GM21367 (cell line): Measurements from ENCODE around the gene TAOK2.

Experiments used
- ATAC-seq: cut with Tn5 transposase; IDR thresholded peaks from one replicate; pipeline ENCODE4 v1.9.1; 2021; ENCODE audit not compliant: unreplicated experiment

The TAOK2 gene

DNA sequence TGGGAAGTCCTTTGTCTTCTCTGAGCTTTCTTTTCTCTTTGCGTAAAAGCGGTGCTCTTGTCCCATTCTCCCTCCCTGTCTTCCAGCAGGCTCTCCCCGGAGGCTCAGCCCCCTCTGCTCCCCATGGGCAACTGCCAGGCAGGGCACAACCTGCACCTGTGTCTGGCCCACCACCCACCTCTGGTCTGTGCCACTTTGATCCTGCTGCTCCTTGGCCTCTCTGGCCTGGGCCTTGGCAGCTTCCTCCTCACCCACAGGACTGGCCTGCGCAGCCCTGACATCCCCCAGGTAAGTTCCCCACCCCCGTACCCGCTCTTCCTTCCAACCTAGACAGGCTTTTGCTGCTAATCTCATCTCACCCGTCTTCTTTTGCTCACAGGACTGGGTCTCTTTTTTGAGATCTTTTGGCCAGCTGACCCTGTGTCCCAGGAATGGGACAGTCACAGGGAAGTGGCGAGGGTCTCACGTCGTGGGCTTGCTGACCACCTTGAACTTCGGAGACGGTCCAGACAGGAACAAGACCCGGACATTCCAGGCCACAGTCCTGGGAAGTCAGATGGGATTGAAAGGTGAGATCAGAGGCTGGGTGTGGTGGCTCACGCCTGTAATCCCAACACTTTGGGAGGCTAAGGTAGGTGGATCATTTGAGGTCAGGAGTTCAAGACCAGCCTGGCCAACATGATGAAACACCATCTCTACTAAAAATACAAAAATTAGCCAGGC is 10.5 kb upstream of the TAOK2 start:
- no peak for ATAC-seq

DNA sequence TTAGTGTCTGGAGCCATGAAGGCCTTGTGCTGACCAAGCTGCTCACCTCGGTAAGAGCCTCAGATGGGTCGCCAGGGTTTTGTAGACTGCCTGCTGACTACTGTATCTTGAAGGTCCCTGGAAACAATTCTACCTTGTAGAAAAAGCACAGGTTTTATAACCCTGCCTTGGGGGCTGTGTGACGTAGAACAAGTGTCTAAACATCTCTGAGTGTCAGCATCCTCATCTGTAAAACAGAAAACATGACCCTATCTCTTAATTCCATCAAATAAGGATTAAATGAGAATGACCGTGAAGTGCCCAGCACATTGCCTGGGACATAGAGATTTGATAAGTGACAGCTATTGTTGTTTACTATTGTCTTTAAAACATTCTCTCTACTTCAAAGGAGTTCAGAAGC is 5.5 kb upstream of the TAOK2 start:
- ATAC-seq: no peak

DNA sequence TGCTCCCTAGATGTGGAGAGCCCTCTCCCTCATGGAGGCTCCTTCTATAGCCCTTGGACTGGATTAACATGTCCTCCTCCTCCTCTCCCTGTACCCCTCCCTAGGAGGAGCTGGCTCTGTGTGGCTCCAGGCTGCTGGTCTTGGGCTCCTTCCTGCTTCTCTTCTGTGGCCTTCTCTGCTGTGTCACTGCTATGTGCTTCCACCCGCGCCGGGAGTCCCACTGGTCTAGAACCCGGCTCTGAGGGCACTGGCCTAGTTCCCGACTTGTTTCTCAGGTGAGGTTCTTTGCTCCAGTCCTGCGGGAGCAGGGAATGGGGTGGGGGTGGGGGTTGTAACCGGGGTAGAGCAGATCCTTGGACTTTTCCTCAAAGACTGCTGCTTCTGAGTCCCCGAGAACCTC is 2.4 kb upstream of the TAOK2 start:
- ATAC-seq: no peak

DNA sequence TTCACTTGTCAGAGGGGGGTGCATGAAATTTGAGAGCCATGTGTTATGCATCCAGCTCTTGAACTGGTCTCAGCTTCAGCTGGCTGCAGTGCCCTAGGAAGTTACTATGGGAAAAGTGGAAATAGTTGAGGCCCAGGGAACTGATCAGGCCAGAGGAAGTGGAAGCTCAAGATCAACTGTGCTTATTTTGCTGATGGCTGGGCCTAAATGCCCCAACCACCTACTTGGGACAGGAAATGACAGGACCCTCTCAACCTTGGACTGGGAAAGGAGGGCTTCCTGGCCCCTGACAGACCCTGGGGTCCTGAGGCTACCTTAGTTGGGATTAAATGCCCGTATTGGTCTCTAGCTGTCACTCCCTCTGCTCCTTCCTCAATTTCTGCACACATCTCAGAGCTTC is 1.2 kb upstream of the TAOK2 start:
- no peak for ATAC-seq

DNA sequence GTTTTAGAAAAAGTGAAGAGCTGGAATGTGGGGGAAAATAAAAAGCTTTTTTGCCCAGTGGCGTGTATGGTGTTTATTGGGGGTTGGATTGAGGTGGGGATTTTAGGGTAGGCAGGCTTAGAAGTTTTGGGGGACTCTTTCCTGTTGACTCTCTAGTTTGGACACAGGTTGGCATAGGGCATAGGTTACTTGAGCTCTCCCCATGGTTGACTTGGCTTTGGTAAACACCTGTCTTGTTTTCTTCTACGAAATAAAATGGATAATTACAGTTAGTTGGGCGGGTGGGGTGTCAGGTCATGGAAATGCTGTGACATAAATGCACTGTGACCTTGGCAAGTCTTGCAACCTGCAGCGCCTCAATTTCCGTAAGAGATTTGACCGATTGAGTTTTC is 680 bp upstream of the TAOK2 start:
- no peak for ATAC-seq

DNA sequence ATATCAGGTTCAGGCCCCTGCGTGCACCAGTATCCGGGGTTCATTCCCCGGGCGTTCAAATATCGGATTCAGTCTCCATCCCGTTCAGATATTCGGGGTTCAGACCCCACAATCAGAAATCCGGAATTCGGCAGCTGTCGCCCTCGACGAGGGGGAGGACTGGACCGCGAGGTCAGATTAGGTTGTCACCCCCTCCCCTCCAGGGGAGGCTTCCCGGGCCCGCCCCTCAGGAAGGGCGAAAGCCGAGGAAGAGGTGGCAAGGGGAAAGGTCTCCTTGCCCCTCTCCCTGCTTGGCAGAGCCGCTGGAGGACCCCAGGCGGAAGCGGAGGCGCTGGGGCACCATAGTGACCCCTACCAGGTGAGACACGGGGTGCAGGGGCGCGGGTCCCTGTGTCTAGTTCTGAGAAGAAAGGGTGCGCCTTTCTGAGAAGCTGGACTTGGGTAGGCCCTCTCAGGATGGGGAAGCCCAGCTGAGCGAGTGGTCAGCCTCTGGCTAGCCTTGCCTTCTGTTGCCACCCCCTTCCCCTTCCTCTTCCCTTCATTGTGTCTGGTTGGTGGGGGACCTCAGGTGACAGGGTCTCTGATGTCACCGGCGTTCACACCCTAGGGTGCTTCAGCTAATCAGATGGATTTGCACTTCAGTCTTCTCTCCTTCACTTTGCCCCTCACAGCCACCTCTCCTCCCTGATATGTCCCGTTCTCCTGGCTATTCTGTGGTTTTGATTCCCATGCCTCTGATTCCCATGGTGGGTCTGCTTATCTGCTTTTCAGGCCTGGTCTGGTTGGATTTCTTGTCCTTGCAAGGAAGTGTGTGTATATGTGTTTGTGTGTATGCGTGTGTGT is 844 bp downstream of the TAOK2 start:
- ATAC-seq: no peak

DNA sequence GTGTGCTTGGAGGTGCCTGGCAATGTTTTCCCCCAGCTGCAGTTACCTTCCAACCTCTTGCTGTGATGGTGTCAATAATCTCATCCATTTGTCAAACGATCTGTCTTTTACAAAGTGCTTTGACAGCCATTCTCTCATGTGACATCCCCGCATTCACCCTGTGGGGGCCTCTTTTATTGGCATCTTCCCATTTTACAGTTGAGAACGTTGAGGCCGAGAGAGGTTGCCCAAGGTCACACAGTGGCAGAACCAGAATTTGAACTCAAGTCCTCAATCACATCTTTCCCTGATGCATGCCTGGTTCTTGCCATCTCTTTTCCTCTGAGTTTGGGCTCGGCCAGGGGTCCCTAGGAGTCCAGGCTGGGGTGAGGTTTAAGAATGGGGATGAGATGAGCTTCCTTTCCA is 1.5 kb downstream of the TAOK2 start:
- ATAC-seq: no peak

DNA sequence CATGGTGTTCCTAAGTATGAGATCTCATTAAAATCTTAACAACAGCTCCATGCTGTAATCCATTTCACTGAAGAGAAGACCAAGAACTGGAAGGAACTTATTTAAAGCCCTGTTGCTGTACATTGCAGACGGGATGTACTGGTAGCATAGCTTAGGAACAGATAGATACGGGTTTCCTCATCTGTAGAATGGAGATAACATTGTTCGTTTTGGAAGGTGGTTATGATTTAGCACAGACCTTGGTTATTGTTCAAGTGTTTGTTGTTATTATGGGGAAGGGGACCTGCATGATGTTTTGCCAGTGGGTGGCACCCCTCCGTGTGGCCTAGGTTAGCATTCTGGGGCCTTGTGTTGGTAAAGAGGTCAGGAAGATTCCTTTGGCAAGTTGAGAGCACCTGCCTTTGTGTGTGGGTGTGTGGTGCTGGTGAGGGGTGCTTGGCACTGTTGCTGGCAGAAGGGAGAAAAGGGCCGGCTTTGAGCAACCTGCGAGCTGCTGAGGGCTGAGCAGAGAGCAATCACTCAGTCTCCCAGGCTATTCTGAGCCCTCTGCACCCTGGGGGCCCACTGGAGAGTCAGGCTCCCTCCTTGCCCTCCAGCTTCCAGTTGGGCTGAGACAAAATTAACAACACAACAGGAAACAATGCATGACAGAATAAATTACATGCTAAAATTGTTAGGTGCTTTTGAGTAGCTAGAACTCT is 2.3 kb downstream of the TAOK2 start:
- ATAC-seq: no peak

DNA sequence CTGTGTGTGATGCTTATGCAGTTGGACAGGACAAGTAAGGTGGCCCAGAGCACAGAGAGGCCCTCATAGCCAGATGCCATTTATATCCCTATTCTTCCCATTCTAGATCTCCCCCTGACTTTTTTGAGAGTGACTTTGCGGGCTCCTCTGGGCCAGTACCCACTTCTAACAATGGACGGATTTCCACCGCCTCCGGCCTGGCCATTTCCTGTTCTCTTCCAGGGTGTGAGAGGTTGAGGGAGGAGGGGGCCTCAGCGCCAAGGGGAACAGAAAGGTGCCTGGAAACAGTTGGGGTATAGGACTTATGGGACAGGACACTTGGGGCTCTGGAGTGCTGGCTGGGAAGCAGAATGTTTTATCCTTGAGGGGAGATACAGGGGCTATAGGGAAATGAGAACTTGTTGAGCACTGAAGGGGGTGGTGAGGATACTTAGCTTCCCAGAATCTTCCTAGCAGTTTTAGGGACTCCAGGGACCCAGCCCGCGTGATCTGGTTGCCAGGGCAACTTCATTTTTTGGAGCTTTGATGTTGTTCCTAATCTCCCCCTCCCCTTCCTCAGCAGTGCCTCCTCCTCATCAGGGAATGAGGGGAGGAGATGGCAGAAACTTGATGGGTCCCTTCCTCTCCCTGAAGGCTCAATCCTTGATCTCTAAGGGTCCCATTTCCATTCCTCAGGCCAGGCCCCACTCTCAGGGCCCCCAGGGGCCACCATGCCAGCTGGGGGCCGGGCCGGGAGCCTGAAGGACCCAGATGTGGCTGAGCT is 3.6 kb downstream of the TAOK2 start:
- no peak for ATAC-seq

DNA sequence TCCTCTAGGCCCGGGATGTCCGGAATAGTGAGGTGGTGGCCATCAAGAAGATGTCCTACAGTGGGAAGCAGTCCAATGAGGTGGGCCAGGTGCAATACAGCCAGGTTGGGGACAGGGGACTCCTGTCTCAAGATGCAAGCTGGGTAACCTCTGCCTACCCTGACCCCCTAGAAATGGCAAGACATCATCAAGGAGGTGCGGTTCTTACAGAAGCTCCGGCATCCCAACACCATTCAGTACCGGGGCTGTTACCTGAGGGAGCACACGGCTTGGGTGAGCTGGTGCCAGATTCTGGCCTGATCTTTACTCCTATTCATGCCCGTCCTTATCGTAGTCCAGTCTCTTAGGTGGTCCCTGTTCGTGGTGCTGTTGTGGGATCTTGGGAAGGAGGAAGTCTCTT is 4.4 kb downstream of the TAOK2 start:
- no peak for ATAC-seq

DNA sequence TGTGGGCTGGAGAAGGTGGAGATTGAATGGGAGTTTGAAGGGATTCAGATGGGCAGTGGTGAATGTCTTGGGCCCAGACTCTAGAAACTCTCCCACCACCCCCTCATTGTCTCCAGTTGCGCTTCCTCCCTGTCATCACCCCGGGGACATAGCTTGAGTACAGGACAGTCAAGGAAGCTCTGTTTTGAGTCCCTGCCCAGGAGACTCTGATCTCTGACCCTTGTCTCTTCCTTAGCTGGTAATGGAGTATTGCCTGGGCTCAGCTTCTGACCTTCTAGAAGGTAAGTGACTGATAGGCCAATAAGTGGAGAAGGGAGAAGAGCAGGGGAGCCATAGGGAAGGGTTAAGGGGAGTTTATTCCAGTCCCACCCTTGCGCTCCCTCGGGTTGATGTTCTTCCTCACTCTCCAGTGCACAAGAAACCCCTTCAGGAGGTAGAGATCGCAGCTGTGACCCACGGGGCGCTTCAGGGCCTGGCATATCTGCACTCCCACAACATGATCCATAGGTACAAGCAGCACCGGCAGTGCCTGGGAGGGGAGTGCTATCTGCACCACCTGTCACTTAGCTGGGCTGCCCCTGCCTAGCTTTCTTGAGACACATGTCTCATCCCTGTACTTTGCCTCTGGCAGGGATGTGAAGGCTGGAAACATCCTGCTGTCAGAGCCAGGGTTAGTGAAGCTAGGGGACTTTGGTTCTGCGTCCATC is 5.0 kb downstream of the TAOK2 start:
- ATAC-seq: no peak

DNA sequence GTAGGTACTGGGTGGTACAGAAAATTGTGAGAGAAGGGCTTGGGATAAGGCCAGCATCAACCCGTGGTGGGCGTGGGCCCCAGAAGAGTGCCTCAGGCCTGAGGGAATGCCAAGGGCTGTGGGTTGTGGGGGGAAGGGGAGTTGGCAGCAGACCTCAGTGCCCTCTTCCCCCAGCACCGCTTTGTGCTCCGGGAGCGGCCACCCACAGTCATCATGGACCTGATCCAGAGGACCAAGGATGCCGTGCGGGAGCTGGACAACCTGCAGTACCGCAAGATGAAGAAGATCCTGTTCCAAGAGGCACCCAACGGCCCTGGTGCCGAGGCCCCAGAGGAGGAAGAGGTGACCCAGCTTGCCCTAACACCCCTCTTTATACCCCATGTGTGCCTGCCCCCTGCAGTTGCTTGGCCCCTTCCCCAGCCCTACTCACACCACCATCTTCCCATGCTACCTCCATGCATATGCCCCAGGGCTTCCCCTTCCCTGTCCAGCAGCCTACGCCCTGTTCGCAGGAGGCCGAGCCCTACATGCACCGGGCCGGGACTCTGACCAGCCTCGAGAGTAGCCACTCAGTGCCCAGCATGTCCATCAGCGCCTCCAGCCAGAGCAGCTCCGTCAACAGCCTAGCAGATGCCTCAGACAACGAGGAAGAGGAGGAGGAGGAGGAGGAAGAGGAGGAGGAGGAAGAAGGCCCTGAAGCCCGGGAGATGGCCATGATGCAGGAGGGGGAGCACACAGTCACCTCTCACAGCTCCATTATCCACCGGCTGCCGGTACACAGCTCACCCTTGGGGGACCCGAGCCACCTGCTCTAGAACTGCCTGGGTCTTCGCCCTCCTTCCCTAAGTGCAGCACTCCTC is 9.1 kb downstream of the TAOK2 start:
- ATAC-seq: no peak

DNA sequence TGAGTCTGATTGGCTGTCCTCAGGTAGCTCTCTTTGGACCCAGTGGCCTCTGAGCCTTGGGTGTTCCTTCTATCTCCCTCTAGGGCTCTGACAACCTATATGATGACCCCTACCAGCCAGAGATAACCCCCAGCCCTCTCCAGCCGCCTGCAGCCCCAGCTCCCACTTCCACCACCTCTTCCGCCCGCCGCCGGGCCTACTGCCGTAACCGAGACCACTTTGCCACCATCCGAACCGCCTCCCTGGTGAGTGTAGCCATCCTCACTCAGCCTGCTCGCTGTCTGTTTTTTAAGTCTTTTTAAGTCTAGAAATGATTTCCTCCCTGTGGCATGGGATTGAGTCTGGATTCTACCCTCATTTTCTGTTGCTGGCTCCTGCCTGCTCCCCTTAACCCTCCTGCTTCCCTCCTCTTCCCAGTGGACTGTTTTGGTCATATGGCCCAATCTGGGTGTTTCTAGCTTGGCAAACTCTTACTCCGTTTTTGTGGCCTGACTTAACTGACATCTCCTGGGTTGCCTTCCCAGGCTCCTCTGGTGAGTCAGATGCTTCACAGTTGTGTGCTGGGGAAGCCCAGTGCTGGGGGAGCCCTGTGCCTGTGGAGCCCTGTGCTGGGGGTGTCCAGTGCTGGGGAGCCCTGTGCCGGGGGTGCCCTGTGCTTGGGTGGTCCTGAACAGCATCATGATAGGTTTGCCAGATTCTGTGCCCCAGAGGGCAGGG is 9.9 kb downstream of the TAOK2 start:
- ATAC-seq: no peak

DNA sequence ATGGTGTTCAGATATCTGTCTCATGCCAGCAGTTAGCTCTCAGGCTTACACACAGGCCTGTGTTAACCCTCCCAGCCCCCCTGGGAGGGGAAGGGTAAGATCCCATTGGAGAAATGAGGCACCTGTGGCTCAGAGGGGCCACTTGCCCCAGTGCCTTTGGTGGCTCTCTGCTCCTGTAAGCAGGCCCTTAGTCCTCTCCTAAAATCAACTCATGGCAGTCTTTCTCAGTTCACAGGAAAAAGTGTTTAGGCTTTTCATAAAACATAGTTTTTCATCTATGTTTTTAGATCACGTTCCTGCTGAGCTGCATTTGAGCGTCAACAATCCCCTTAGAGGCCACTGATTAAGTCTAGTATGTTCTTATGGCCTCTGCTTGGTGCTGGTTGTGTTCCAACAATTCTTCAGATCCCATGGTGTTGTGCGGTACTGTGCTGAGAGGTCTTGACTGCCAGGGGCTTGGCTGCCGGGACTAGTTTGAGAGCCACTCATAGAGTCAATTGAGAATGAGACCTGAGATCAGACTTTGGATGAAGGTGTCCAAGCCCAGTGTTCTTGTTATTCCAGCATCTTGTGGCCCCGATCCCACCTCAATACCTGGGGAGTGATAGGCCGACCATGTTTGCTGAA is 10.6 kb downstream of the TAOK2 start:
- ATAC-seq: no peak

DNA sequence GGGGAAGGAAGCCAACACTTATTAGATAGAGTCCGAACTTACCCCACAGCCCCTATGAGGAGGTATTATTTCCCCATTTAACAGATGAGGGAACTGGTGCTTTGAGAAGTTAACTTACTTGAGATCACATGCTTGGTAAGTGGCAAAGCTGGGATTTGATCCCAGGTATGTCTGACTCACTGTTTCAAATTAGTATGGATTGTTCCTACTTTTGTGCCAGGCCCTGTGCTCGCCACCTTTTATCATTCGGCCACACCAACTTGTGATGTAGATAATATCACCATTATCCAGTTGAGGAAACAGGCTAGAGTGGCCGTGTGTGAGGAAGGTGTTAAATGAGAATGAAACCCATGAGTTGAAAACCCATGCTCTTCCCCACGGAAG is 11.1 kb downstream of the TAOK2 start:
- no peak for ATAC-seq

DNA sequence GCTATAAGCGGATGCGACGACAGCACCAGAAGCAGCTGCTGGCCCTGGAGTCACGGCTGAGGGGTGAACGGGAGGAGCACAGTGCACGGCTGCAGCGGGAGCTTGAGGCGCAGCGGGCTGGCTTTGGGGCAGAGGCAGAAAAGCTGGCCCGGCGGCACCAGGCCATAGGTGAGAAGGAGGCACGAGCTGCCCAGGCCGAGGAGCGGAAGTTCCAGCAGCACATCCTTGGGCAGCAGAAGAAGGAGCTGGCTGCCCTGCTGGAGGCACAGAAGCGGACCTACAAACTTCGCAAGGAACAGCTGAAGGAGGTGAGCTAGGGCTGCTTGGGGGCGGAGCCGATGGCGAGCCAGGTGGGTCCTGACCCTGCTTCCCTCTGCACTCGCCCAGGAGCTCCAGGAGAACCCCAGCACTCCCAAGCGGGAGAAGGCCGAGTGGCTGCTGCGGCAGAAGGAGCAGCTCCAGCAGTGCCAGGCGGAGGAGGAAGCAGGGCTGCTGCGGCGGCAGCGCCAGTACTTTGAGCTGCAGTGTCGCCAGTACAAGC is 11.7 kb downstream of the TAOK2 start:
- no peak for ATAC-seq

DNA sequence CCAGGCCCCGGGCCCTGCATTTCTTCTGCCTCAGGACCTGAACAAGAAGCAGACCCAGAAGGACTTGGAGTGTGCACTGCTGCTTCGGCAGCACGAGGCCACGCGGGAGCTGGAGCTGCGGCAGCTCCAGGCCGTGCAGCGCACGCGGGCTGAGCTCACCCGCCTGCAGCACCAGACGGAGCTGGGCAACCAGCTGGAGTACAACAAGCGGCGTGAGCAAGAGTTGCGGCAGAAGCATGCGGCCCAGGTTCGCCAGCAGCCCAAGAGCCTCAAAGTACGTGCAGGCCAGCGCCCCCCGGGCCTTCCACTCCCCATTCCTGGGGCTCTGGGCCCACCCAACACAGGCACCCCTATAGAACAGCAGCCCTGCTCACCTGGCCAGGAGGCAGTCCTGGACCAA is 12.6 kb downstream of the TAOK2 start:
- no peak for ATAC-seq

DNA sequence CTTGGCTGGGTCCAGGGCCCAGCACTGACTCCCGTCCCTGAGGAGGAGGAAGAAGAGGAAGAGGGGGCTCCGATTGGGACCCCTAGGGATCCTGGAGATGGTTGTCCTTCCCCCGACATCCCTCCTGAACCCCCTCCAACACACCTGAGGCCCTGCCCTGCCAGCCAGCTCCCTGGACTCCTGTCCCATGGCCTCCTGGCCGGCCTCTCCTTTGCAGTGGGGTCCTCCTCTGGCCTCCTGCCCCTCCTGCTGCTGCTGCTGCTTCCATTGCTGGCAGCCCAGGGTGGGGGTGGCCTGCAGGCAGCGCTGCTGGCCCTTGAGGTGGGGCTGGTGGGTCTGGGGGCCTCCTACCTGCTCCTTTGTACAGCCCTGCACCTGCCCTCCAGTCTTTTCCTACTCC is 13.3 kb downstream of the TAOK2 start:
- no peak for ATAC-seq
